Mucosa of stomach (tissue), 1 donor: Measurements from ENCODE around the gene MAGEC3.
"Not testable (repeated sequence)": the region's sequence is repeated elsewhere in the genome, so short reads cannot be mapped to it uniquely, and the experiment has no call there.

Experiments
- H3K27me3 ChIP-seq: one replicate; pipeline ENCODE4 v1.7.0; 2013; ENCODE audit warnings: mild to moderate bottlenecking, low read length; ENCODE audit not compliant: control insufficient read depth, insufficient read depth
- H3K36me3 ChIP-seq: one replicate; pipeline ENCODE4 v1.7.0; 2013; ENCODE audit warnings: low read length; ENCODE audit not compliant: control insufficient read depth, insufficient read depth
- H3K4me1 ChIP-seq: one replicate; pipeline ENCODE4 v1.7.0; 2013; ENCODE audit warnings: mild to moderate bottlenecking, low read length; ENCODE audit not compliant: control insufficient read depth, insufficient read depth
- H3K4me3 ChIP-seq: one replicate; pipeline ENCODE4 v1.7.0; 2013; ENCODE audit warnings: low read length
- H3K9ac ChIP-seq: one replicate; pipeline ENCODE4 v1.7.0; 2013; ENCODE audit warnings: mild to moderate bottlenecking, low read length, moderate library complexity
- H3K9me3 ChIP-seq: one replicate; pipeline ENCODE4 v1.7.0; 2013; ENCODE audit warnings: mild to moderate bottlenecking, low read length, moderate library complexity; ENCODE audit not compliant: control insufficient read depth
- donor health status: Pancreatic carcinoma.

MAGEC3 gene

GRCh38 chrX:141838016-141838415 is at the start of gene MAGEC3:
TSS of gene MAGEC3 (plus strand) at chrX:141838316. CDS start at chrX:141838316, 0 bp downstream.
- no peaks in the 10 kb centered on the region for H3K4me1 ChIP-seq
- no peak within 1 kb of the TSS for H3K9ac ChIP-seq
- H3K9me3 ChIP-seq: no peaks in the 10 kb centered on the region
- H3K36me3 ChIP-seq: no peaks in the 10 kb centered on the region
- H3K27me3 ChIP-seq: no peaks in the 10 kb centered on the region
- H3K4me3 ChIP-seq: no peak within 1 kb of the TSS

- Histone ChIP-seq H3K27me3 (no peaks in the 10 kb centered on the region), H3K9me3 (no peaks in the 10 kb centered on the region), H3K9ac (no peak overlapping the region), H3K4me3 (no peak overlapping the region), H3K4me1 (no peaks in the 10 kb centered on the region), H3K36me3 (no peaks in the 10 kb centered on the region)
These were observed 46.3 kb upstream of the MAGEC3 start for GRCh38 chrX:141791856-141792255.

GRCh38 chrX:141811438-141811837 is 26.7 kb upstream of the MAGEC3 start:
- Histone ChIP-seq H3K4me3 (no peak overlapping the region), H3K36me3 (no peaks in the 10 kb centered on the region), H3K9ac (no peak overlapping the region), H3K4me1 (peaks cover 12% of the 10 kb centered on the region), H3K27me3 (no peaks in the 10 kb centered on the region), H3K9me3 (no peaks in the 10 kb centered on the region)

GRCh38 chrX:141814213-141814857 is 23.8 kb upstream of the MAGEC3 start:
- Histone ChIP-seq H3K36me3 (no peaks in the 10 kb centered on the region), H3K4me3 (no peak overlapping the region), H3K9ac (no peak overlapping the region), H3K4me1 (peaks cover 12% of the 10 kb centered on the region), H3K27me3 (no peaks in the 10 kb centered on the region), H3K9me3 (no peaks in the 10 kb centered on the region)

- Histone ChIP-seq H3K4me1 (peaks cover 12% of the 10 kb centered on the region), H3K4me3 (no peak overlapping the region), H3K27me3 (no peaks in the 10 kb centered on the region), H3K9me3 (no peaks in the 10 kb centered on the region), H3K9ac (no peak overlapping the region), H3K36me3 (no peaks in the 10 kb centered on the region)
These were observed 22.2 kb upstream of the MAGEC3 start for GRCh38 chrX:141815904-141816303.

- H3K9me3 ChIP-seq: no peaks in the 10 kb centered on the region
- H3K27me3 ChIP-seq: no peaks in the 10 kb centered on the region
- no peaks in the 10 kb centered on the region for H3K36me3 ChIP-seq
- H3K4me1 ChIP-seq: no peaks in the 10 kb centered on the region
- no peak overlapping the region for H3K9ac ChIP-seq
- no peak overlapping the region for H3K4me3 ChIP-seq
These were observed 5.9 kb upstream of the MAGEC3 start for GRCh38 chrX:141832247-141832646.

GRCh38 chrX:141839856-141840255 is 1.7 kb downstream of the MAGEC3 start:
- no peaks in the 10 kb centered on the region for H3K27me3 ChIP-seq
- no peak overlapping the region for H3K9ac ChIP-seq
- no peak overlapping the region for H3K4me3 ChIP-seq
- H3K36me3 ChIP-seq: no peaks in the 10 kb centered on the region
- no peaks in the 10 kb centered on the region for H3K4me1 ChIP-seq
- no peaks in the 10 kb centered on the region for H3K9me3 ChIP-seq

- no peaks in the 10 kb centered on the region for H3K4me1 ChIP-seq
- no peaks in the 10 kb centered on the region for H3K27me3 ChIP-seq
- H3K36me3 ChIP-seq: no peaks in the 10 kb centered on the region
- no peak overlapping the region for H3K4me3 ChIP-seq
- no peak overlapping the region for H3K9ac ChIP-seq
- no peaks in the 10 kb centered on the region for H3K9me3 ChIP-seq
These were observed 19.4 kb downstream of the MAGEC3 start for GRCh38 chrX:141857479-141857878.

GRCh38 chrX:141879616-141880015 is 41.5 kb downstream of the MAGEC3 start:
- Histone ChIP-seq H3K4me1 (no peaks in the 10 kb centered on the region), H3K27me3 (no peaks in the 10 kb centered on the region), H3K36me3 (no peaks in the 10 kb centered on the region), H3K9me3 (no peaks in the 10 kb centered on the region), H3K9ac (no peak overlapping the region), H3K4me3 (no peak overlapping the region)

- not testable (repeated sequence) for H3K4me1 ChIP-seq, H3K4me3 ChIP-seq, H3K27me3 ChIP-seq, H3K36me3 ChIP-seq, H3K9ac ChIP-seq, H3K9me3 ChIP-seq
These were observed 50.7 kb downstream of the MAGEC3 start for GRCh38 chrX:141888811-141889210.

- H3K4me1 ChIP-seq: no peaks in the 10 kb centered on the region
- no peaks in the 10 kb centered on the region for H3K36me3 ChIP-seq
- no peaks in the 10 kb centered on the region for H3K9me3 ChIP-seq
- no peak overlapping the region for H3K9ac ChIP-seq
- no peak overlapping the region for H3K4me3 ChIP-seq
- H3K27me3 ChIP-seq: no peaks in the 10 kb centered on the region
These were observed 56.6 kb downstream of the MAGEC3 start for GRCh38 chrX:141894733-141895132.

GRCh38 chrX:141897690-141898089 is 59.6 kb downstream of the MAGEC3 start:
- Histone ChIP-seq H3K27me3 (no peaks in the 10 kb centered on the region), H3K4me3 (no peak overlapping the region), H3K9me3 (no peaks in the 10 kb centered on the region), H3K36me3 (no peaks in the 10 kb centered on the region), H3K9ac (no peak overlapping the region), H3K4me1 (no peaks in the 10 kb centered on the region)

- no peak overlapping the region for H3K9ac ChIP-seq
- no peaks in the 10 kb centered on the region for H3K36me3 ChIP-seq
- H3K27me3 ChIP-seq: no peaks in the 10 kb centered on the region
- no peaks in the 10 kb centered on the region for H3K4me1 ChIP-seq
- no peaks in the 10 kb centered on the region for H3K9me3 ChIP-seq
- H3K4me3 ChIP-seq: no peak overlapping the region
These were observed 64.2 kb downstream of the MAGEC3 start for GRCh38 chrX:141902366-141902765.
